Right atrium auricular region (tissue), 2 donors: ENCODE measurements around the gene NSUN7. TPM values are rescaled to one million over a fixed set of nuclear protein-coding genes. Genes with fewer than 3 reads are reported as not detected.

Experiments
- DNase-seq: peaks from one replicate; pipeline ENCODE4 v3.0.0-alpha.2; 2019; ENCODE audit warnings: low spot score
- H3K27ac ChIP-seq, 2 donors: fragments of 200-600 bp; sonication (generic); 1 replicate in 1 of 2; 2 replicates in 1 of 2; pipeline ENCODE4 v1.5.1; 2016 to 2019
- H3K27me3 ChIP-seq, 2 donors: fragments of 200-600 bp; sonication (generic); one replicate each; pipeline versions ENCODE4 v1.5.1 to v1.6.0; 2017 to 2019
- H3K36me3 ChIP-seq: fragments of 200-600 bp; sonication (generic); one replicate; pipeline ENCODE4 v1.5.1; 2016
- H3K4me1 ChIP-seq, 2 donors: fragments of 200-600 bp; sonication (generic); one replicate each; pipeline versions ENCODE4 v1.5.1 to v1.6.0; 2017 to 2019
- H3K4me3 ChIP-seq, 2 donors: fragments of 200-600 bp; sonication (generic); 1 replicate in 1 of 2; 2 replicates in 1 of 2; pipeline ENCODE4 v1.5.1; 2017 to 2019; ENCODE audit warnings: mild to moderate bottlenecking in 1 of 2, moderate library complexity in 1 of 2
- H3K9me3 ChIP-seq, 2 donors: fragments of 200-600 bp; sonication (generic); one replicate each; pipeline ENCODE4 v1.5.1; 2019
- CTCF ChIP-seq, 2 donors: fragments of 200-600 bp; sonication (generic); IDR thresholded peaks; one replicate each; pipeline ENCODE4 v1.5.1; 2019; ENCODE audit warnings: antibody characterized with exemption in 2 of 2
- total RNA-seq, 2 donors: library from RNA; depleted of rRNA; stranded (reverse); fragments of >200 nt; gene quantifications; one replicate each; pipeline ENCODE4 v1.1.0, GENCODE V29; 2016

The NSUN7 gene
- total RNA-seq, 2 donors from 2014 or later, result 1.9 to 9.8 TPM

- Histone ChIP-seq H3K27ac (no peak overlapping the region), H3K9me3 (no peaks in the 10 kb centered on the region), H3K27me3 (no peaks in the 10 kb centered on the region), H3K4me3 (no peak overlapping the region), H3K4me1 (no peaks in the 10 kb centered on the region), H3K36me3 (peaks cover 44% of the 10 kb centered on the region)
- no peak for DNase-seq
- no peak for TF ChIP-seq CTCF (IDR thresholded peaks at IDR 0.05)
These were observed 81.6 kb downstream of the NSUN7 start for GRCh38 chr4:40831146-40831907.

- TF ChIP-seq CTCF (IDR thresholded peaks at IDR 0.05), result no peak
- no peak for DNase-seq
- H3K4me1 ChIP-seq, result peaks cover 0 to 5% of the 10 kb centered on the region in 2 donors
- H3K4me3 ChIP-seq, result no peak overlapping the region
- peaks cover 37% of the 10 kb centered on the region for H3K36me3 ChIP-seq
- no peaks in the 10 kb centered on the region for H3K9me3 ChIP-seq
- H3K27me3 ChIP-seq, result no peaks in the 10 kb centered on the region
- H3K27ac ChIP-seq, result no peak overlapping the region
These were observed 82.4 kb downstream of the NSUN7 start for GRCh38 chr4:40832175-40832574.

GRCh38 chr4:40833212-40833611, 83.5 kb downstream of the NSUN7 start:
- Histone ChIP-seq H3K9me3 (no peaks in the 10 kb centered on the region), H3K4me1 (peaks cover 0 to 8% of the 10 kb centered on the region in 2 donors), H3K36me3 (peaks cover 32% of the 10 kb centered on the region), H3K27ac (no peak overlapping the region), H3K27me3 (no peaks in the 10 kb centered on the region), H3K4me3 (no peak overlapping the region)
- TF ChIP-seq CTCF (IDR thresholded peaks at IDR 0.05), result no peak
- DNase-seq, result no peak

DNA sequence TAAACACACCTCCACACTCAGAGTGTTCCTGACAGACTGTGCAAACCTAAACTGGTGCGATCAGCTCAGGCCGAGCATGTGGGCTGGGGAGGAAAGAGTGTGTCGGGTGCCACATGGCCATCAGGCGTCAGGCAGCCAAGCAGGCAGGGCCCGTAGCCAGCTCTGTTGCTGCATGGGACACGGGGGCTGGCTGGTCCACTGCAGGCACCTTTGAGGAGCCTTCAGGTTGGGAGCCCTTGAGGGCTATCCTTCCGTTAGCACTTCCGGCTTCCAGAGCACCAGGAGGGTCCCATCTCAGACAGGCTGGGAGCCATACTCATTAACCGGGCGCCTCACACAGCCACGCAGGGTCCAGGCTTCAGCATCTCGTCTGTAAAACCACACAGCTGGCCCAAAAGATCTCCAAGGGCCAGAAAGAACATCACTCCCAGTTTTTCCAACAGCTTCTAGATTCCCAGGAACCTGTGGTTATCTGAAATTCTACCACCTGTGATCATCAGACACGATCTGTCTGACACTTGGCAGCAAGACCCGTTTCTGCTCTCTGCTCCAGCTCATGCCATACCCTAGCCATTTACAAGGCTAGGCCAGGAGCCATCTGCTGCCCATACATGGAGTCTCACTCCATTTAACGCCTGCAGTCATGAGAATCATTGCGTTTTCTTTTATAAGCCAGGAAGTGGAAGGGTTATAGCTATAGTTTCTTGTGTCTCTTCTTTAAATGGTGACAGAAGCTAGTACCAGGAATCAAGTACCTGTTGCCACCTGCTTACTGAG, 87.5 kb downstream of the NSUN7 start:
- H3K27ac ChIP-seq, result peak overlapping the region; percentile 68 to 72
- no peaks in the 10 kb centered on the region for H3K9me3 ChIP-seq
- no peak for DNase-seq
- no peaks in the 10 kb centered on the region for H3K27me3 ChIP-seq
- H3K4me1 ChIP-seq, result peaks cover 0 to 8% of the 10 kb centered on the region in 2 donors
- no peak overlapping the region for H3K4me3 ChIP-seq
- H3K36me3 ChIP-seq, result peaks cover 17% of the 10 kb centered on the region
- TF ChIP-seq CTCF (IDR thresholded peaks at IDR 0.05), result no peak

- no peak for TF ChIP-seq CTCF (IDR thresholded peaks at IDR 0.05)
- no peak for DNase-seq
- Histone ChIP-seq H3K27me3 (no peaks in the 10 kb centered on the region), H3K4me3 (no peak overlapping the region), H3K36me3 (peaks cover 15% of the 10 kb centered on the region), H3K4me1 (peaks cover 0 to 17% of the 10 kb centered on the region in 2 donors), H3K27ac (peak overlapping the region; percentile 21 to 68), H3K9me3 (no peaks in the 10 kb centered on the region)
These were observed 89.0 kb downstream of the NSUN7 start for GRCh38 chr4:40838742-40839141.
